H1 (cell line): ENCODE data around the gene TTC24. TPM values are rescaled to one million over a fixed set of nuclear protein-coding genes. Genes with fewer than 3 reads are reported as not detected.

ENCODE experiments used
- polyA plus RNA-seq, 7 experiments: library from polyadenylated mRNA; depleted of rRNA in 3 of 7; stranded (reverse) in 5 of 7; unstranded in 2 of 7; fragments of >200 nt in 5 of 7; fragments of 200-250 nt in 2 of 7; gene quantifications; 1 replicate in 5 of 7; 2 replicates in 1 of 7; 4 replicates in 1 of 7; pipeline versions ENCODE4 v1.2.1 to v1.2.3, GENCODE V29; 2011 to 2013; ENCODE audit warnings: missing spikeins in 2 of 7, mixed read lengths in 2 of 7
- total RNA-seq: library from RNA; stranded (reverse); fragmentation: NEBNext Ultra II Directional; extraction: Animal tissue kit (Norgen Biotek cat#: 25700); gene quantifications from 2 replicates; pipeline ENCODE4 v1.2.1, GENCODE V29; 2021
- TF ChIP-seq, protein P1 (sequence below), 3 experiments: IDR thresholded peaks; 1 replicate in 2 of 3; 2 replicates in 1 of 3; pipeline versions ENCODE4 v1.5.1 to v1.6.1; 2011; ENCODE audit warnings: low read length in 3 of 3, mild to moderate bottlenecking in 3 of 3, inconsistent platforms in 2 of 3, low read depth in 1 of 3, moderate library complexity in 1 of 3; ENCODE audit not compliant: insufficient read depth in 1 of 3; ENCODE audit errors: control extremely low read depth in 1 of 3

TTC24 gene
- total and polyA plus RNA-seq, 2 of the 8 experiments (the other 6 are each of a cell fraction or from before 2014, with no cell fraction given), result 0.08 TPM; not detected in 1

DNA sequence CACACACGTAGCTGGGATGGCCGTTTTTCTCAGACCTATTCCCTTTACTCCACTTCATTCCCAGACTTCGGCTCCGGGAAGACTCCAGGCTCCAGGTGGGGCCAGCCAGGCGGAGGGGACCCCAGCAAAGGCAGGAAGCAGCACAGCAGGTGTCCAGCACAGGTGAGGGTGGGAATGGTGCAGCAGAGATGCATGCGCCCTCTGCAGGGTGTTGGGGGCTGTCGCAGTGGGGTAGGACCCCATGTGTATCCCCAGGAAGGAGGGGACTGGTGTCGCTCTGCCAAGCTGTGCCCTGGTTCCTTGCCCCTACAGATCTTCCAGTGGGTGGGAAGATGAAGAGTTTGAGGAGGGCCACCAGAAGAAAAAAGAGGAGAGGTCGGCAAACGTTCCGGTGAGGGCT is 5.3 kb downstream of the TTC24 start (continued):
- TF ChIP-seq, protein P1, sequence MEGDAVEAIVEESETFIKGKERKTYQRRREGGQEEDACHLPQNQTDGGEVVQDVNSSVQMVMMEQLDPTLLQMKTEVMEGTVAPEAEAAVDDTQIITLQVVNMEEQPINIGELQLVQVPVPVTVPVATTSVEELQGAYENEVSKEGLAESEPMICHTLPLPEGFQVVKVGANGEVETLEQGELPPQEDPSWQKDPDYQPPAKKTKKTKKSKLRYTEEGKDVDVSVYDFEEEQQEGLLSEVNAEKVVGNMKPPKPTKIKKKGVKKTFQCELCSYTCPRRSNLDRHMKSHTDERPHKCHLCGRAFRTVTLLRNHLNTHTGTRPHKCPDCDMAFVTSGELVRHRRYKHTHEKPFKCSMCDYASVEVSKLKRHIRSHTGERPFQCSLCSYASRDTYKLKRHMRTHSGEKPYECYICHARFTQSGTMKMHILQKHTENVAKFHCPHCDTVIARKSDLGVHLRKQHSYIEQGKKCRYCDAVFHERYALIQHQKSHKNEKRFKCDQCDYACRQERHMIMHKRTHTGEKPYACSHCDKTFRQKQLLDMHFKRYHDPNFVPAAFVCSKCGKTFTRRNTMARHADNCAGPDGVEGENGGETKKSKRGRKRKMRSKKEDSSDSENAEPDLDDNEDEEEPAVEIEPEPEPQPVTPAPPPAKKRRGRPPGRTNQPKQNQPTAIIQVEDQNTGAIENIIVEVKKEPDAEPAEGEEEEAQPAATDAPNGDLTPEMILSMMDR (IDR thresholded peaks at IDR 0.05; ENCODE audit: control extremely low read depth in 1 of 3, insufficient read depth in 1 of 3, low read depth in 1 of 3, low read length in 3 of 3), result peak; percentile 62 to 90 (median 80)
